Naive thymus-derived CD4-positive, alpha-beta T cell (primary cell): ENCODE results near the gene FOXL3. TPM values are rescaled to one million over a fixed set of nuclear protein-coding genes. Genes with fewer than 3 reads are reported as not detected.
"Not testable (repeated sequence)": the region's sequence is repeated elsewhere in the genome, so short reads cannot be mapped to it uniquely, and the experiment has no call there.

Experiments
- ATAC-seq: fragments of 150-1000 bp; cut with Tn5 transposase; 2 replicates; pipeline ENCODE4 v1.10.0; 2021; ENCODE audit warnings: mild to moderate bottlenecking, moderate library complexity
- CTCF ChIA-PET: fragments of 350-600 bp; sonication (Branson Sonifier 250); formaldehyde crosslinking; loops from one replicate; lab custom pipeline; 2021; ENCODE audit warnings: antibody characterized with exemption; lab: Charles Lee
- POLR2A ChIA-PET: fragments of 350-600 bp; sonication (Branson Sonifier 250); formaldehyde crosslinking; loops from one replicate; lab custom pipeline; 2021; ENCODE audit warnings: antibody characterized with exemption, inconsistent platforms; lab: Charles Lee
- DNase-seq, 9 donors: peaks; one replicate each; pipeline versions ENCODE4 v3.0.0 to v3.0.0-alpha.2; 2020 to 2022; ENCODE audit warnings: mixed read lengths in 1 of 9
- H3K27ac ChIP-seq: one replicate; pipeline ENCODE4 v1.7.0; 2013; ENCODE audit warnings: mild to moderate bottlenecking, low read depth, low read length, moderate library complexity
- H3K27me3 ChIP-seq, 2 donors: one replicate each; pipeline ENCODE4 v1.7.0; 2013; ENCODE audit warnings: low read length in 2 of 2, mild to moderate bottlenecking in 2 of 2, moderate library complexity in 2 of 2; ENCODE audit not compliant: control insufficient read depth in 2 of 2, insufficient read depth in 2 of 2
- H3K36me3 ChIP-seq, 3 experiments: 1 replicate in 2 of 3; 2 replicates in 1 of 3; pipeline ENCODE4 v1.7.0; 2013; ENCODE audit warnings: low read length in 3 of 3, mild to moderate bottlenecking in 3 of 3, moderate library complexity in 1 of 3; ENCODE audit not compliant: insufficient read depth in 3 of 3, control insufficient read depth in 2 of 3
- H3K4me1 ChIP-seq, 2 donors: one replicate each; pipeline ENCODE4 v1.7.0; 2013; ENCODE audit warnings: low read length in 2 of 2, mild to moderate bottlenecking in 2 of 2, moderate library complexity in 1 of 2; ENCODE audit not compliant: control insufficient read depth in 2 of 2, insufficient read depth in 2 of 2
- H3K4me3 ChIP-seq: 2 replicates; pipeline ENCODE4 v1.7.0; 2013; ENCODE audit warnings: mild to moderate bottlenecking, low read length
- H3K9me3 ChIP-seq, 3 experiments: 1 replicate in 2 of 3; 2 replicates in 1 of 3; pipeline ENCODE4 v1.7.0; 2013; ENCODE audit warnings: low read length in 3 of 3; ENCODE audit not compliant: control insufficient read depth in 2 of 3
- H3K27ac Mint-ChIP-seq, 9 donors: one replicate each; pipeline ENCODE4 v1.8.0; 2020 to 2022; ENCODE audit warnings: mixed read lengths in 9 of 9, mild to moderate bottlenecking in 8 of 9, moderate library complexity in 5 of 9, inconsistent platforms in 2 of 9
- H3K27me3 Mint-ChIP-seq, 5 donors: one replicate each; pipeline ENCODE4 v1.8.0; 2021 to 2022; ENCODE audit warnings: mixed read lengths in 5 of 5, mild to moderate bottlenecking in 1 of 5
- H3K36me3 Mint-ChIP-seq, 5 donors: one replicate each; pipeline ENCODE4 v1.8.0; 2020 to 2022; ENCODE audit warnings: mixed read lengths in 5 of 5, mild to moderate bottlenecking in 3 of 5, inconsistent platforms in 1 of 5
- H3K4me1 Mint-ChIP-seq, 7 donors: one replicate each; pipeline ENCODE4 v1.8.0; 2020 to 2022; ENCODE audit warnings: mixed read lengths in 7 of 7, mild to moderate bottlenecking in 3 of 7, inconsistent platforms in 1 of 7
- H3K4me3 Mint-ChIP-seq, 10 donors: one replicate each; pipeline ENCODE4 v1.8.0; 2020 to 2022; ENCODE audit warnings: mild to moderate bottlenecking in 10 of 10, mixed read lengths in 10 of 10, moderate library complexity in 6 of 10, inconsistent platforms in 2 of 10
- H3K9me3 Mint-ChIP-seq, 11 donors: one replicate each; pipeline ENCODE4 v1.8.0; 2020 to 2022; ENCODE audit warnings: mixed read lengths in 11 of 11, mild to moderate bottlenecking in 4 of 11, inconsistent platforms in 1 of 11, moderate library complexity in 1 of 11
- intact Hi-C, 2 donors: fragments of 100-400 bp; cut with micrococcal nuclease; formaldehyde crosslinking; loops; one replicate each; pipeline ENCODE4 v1.15.1; 2023
- polyA plus RNA-seq, 2 donors: library from polyadenylated mRNA; unstranded; fragments of 300-500 nt; fragmentation: Illumina TruSeq; gene quantifications; one replicate each; pipeline ENCODE4 v1.2.3, GENCODE V29; 2021
- total RNA-seq, 6 experiments: library from RNA in 5 of 6; stranded (reverse) in 5 of 6; gene quantifications; 1 replicate in 5 of 6; 2 replicates in 1 of 6; pipeline ENCODE4 v1.2.3 and lab custom pipeline; 2021 to 2026

The FOXL3 gene
- total and polyA plus RNA-seq, 7 experiments from 2014 or later, result not detected

DNA sequence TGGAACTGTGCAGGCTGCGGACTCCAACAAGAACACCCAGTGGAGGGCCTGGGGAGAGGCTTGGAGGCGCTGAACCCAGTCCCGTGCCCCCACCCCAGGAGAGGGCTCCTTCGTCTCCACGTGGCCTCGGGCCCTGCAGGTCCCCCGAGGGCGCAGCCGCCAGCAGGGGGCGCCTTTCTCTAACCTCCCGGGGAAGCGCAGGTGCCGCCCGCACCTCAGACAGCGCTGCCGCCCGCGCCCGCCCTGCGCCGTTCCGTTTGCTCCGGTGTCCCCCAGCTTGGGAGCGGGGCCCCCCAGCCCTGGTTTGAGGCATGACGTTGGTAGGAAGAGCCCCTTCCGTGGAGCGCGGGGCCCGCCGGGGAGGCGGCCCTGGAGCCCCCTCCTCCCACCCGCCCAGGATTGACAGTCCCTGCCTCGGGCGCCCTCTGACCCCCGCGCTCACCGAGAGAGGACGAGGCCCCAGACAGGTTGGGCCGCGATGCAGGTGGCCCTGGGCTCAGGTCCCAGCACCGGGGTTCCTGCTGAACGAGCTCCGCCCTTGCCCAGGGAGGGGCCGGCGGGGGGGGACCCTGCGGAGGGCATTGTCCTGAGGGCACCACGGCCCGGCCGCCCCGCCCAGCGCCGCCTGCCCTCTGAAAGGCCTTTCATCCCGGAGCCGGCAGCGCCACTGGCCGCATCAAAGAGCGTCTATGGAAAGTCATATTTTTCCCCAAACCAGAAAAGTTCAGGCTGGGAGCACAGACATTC lies 42.8 kb downstream of the FOXL3 start:
- H3K27me3 Mint-ChIP-seq, result peaks cover 0 to 7% (median 0%) of the 10 kb centered on the region in 5 donors
- no peaks in the 10 kb centered on the region for H3K36me3 ChIP-seq
- H3K36me3 Mint-ChIP-seq, result no peaks in the 10 kb centered on the region
- H3K9me3 ChIP-seq, result no peaks in the 10 kb centered on the region
- DNase-seq (peak; percentile 79 to 96 (median 89)), ATAC-seq (peak; percentile 96)
- H3K4me3 ChIP-seq, result peak overlapping the region; percentile 55
- H3K4me1 ChIP-seq, result no peaks in the 10 kb centered on the region
- CTCF ChIA-PET, result interaction anchor here (0.6 to 1.7 kb wide), 9 partner anchors 11 to 1004 kb away, joined by 3 to 8 read pairs (median 4); no protein-coding TSS in a partner anchor
- H3K9me3 Mint-ChIP-seq, result peaks cover 0 to 16% (median 0%) of the 10 kb centered on the region in 11 donors
- peak overlapping the region in 4 of 10 donors; percentile 35 to 64 (median 46) for H3K4me3 Mint-ChIP-seq
- intact Hi-C loops, result loop anchor here (1.0 to 10.0 kb wide), 9 partner anchors 30 to 441 kb away; partner anchors contain the start of gene PDGFA (in 2 of the 2)
- POLR2A ChIA-PET, result interaction anchor here (1.0 to 1.3 kb wide), 2 partner anchors 19 to 27 kb away, joined by 3 to 5 read pairs; no protein-coding TSS in a partner anchor
- peak overlapping the region; percentile 12 for H3K27ac ChIP-seq
- H3K27me3 ChIP-seq, result no peaks in the 10 kb centered on the region
- peaks cover 3 to 23% (median 17%) of the 10 kb centered on the region in 7 donors for H3K4me1 Mint-ChIP-seq
- no peak overlapping the region for H3K27ac Mint-ChIP-seq

GRCh38 chr7:333393-333764 lies 43.4 kb downstream of the FOXL3 start:
- DNase-seq (no peak), ATAC-seq (no peak)
- peaks cover 3 to 23% (median 17%) of the 10 kb centered on the region in 7 donors for H3K4me1 Mint-ChIP-seq
- H3K27ac Mint-ChIP-seq, result no peak overlapping the region
- Histone ChIP-seq H3K4me1 (no peaks in the 10 kb centered on the region), H3K27ac (no peak overlapping the region), H3K9me3 (no peaks in the 10 kb centered on the region), H3K4me3 (no peak overlapping the region), H3K36me3 (no peaks in the 10 kb centered on the region), H3K27me3 (no peaks in the 10 kb centered on the region)
- intact Hi-C loops, result loop anchor here (2.0 to 10.0 kb wide), 4 partner anchors 29 to 184 kb away; partner anchors contain the start of gene PDGFA (in 2 of the 2)
- peaks cover 0 to 16% (median 0%) of the 10 kb centered on the region in 11 donors for H3K9me3 Mint-ChIP-seq
- H3K4me3 Mint-ChIP-seq, result peak overlapping the region in 1 of 10 donors; percentile 64
- no peaks in the 10 kb centered on the region for H3K36me3 Mint-ChIP-seq
- POLR2A ChIA-PET, result interaction anchor here (1.0 to 1.3 kb wide), 2 partner anchors 18 to 27 kb away, joined by 3 to 5 read pairs; no protein-coding TSS in a partner anchor
- CTCF ChIA-PET, result interaction anchor here (0.6 to 1.7 kb wide), 8 partner anchors 12 to 1004 kb away, joined by 3 to 8 read pairs (median 4); no protein-coding TSS in a partner anchor
- peaks cover 0 to 7% (median 0%) of the 10 kb centered on the region in 5 donors for H3K27me3 Mint-ChIP-seq

- no peaks in the 10 kb centered on the region for H3K27me3 ChIP-seq
- no peak overlapping the region for H3K27ac ChIP-seq
- peak overlapping the region; percentile 1 to 65 (median 47) for H3K4me3 Mint-ChIP-seq
- no peaks in the 10 kb centered on the region for H3K9me3 ChIP-seq
- H3K4me1 ChIP-seq, result no peaks in the 10 kb centered on the region
- H3K9me3 Mint-ChIP-seq, result peaks cover 0 to 16% (median 0%) of the 10 kb centered on the region in 11 donors
- no peaks in the 10 kb centered on the region for H3K36me3 Mint-ChIP-seq
- DNase-seq, result no peak
- CTCF ChIA-PET, result no interaction called here
- H3K36me3 ChIP-seq, result no peaks in the 10 kb centered on the region
- H3K4me3 ChIP-seq, result no peak overlapping the region
- no peak for ATAC-seq
- POLR2A ChIA-PET, result no interaction called here
- peak overlapping the region in 5 of 9 donors; percentile 6 to 53 (median 34) for H3K27ac Mint-ChIP-seq
- H3K4me1 Mint-ChIP-seq, result peaks cover 3 to 23% (median 17%) of the 10 kb centered on the region in 7 donors
- H3K27me3 Mint-ChIP-seq, result peaks cover 0 to 7% (median 0%) of the 10 kb centered on the region in 5 donors
- intact Hi-C loops, result loop anchor here (5.0 to 10.0 kb wide), 4 partner anchors 48 to 183 kb away; partner anchors contain the start of gene PDGFA (in 2 of the 2)
These were observed 44.8 kb downstream of the FOXL3 start for GRCh38 chr7:334618-335357.

DNA sequence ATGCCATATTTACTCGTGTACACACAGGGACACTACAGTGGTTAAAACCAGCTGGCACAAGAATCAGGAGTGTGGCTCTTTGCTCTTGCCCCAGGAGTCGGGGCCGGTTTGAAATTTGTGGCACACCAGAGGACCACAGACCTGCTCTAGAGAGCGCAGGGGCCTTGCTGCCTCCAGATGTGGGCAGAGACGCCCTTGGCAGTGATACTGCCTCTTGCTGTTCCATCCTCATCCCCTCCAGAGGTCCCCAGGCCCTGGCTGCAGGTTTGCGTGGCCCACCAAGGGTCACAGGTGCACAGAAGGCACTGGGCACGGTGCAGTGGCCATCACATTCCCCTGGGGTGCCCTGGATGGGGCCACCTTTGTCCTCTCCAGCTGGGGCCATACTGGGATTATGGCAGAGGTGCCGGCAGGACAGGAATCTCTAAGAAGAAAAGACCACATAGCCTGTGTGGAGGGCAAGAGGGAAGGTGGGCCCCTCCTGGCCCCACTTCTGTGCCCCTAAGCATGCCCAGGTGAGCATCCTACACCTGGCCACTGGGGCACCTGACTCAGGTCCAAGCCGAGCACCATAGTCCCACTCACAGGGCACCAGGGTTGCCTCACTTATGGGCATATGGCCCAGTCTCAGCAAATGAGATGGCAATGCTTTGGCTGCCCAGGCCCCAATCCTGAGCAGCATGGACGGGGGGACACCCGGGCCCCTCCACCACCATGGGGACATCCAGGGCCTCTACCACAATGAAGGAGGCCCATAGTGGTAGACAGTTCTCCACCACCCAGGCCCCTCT lies 45.6 kb downstream of the FOXL3 start:
- H3K4me3 Mint-ChIP-seq, result peak overlapping the region in 4 of 10 donors; percentile 45 to 65 (median 52)
- peaks cover 3 to 23% (median 17%) of the 10 kb centered on the region in 7 donors for H3K4me1 Mint-ChIP-seq
- no peaks in the 10 kb centered on the region for H3K27me3 ChIP-seq
- H3K27ac ChIP-seq, result no peak overlapping the region
- H3K4me1 ChIP-seq, result no peaks in the 10 kb centered on the region
- H3K4me3 ChIP-seq, result no peak overlapping the region
- peak overlapping the region in 2 of 9 donors; percentile 6 to 34 for H3K27ac Mint-ChIP-seq
- ChIA-PET CTCF (no interaction called here), POLR2A (no interaction called here)
- no peaks in the 10 kb centered on the region for H3K9me3 ChIP-seq
- intact Hi-C loops, result loop anchor here (5.0 to 10.0 kb wide), 2 partner anchors 47 to 179 kb away; partner anchors contain the start of gene PDGFA (in 1 of the 2)
- H3K9me3 Mint-ChIP-seq, result peaks cover 0 to 16% (median 0%) of the 10 kb centered on the region in 11 donors
- H3K36me3 Mint-ChIP-seq, result no peaks in the 10 kb centered on the region
- peaks cover 0 to 7% (median 0%) of the 10 kb centered on the region in 5 donors for H3K27me3 Mint-ChIP-seq
- ATAC-seq (no peak), DNase-seq (no peak)
- H3K36me3 ChIP-seq, result no peaks in the 10 kb centered on the region

GRCh38 chr7:336149-336533 lies 46.2 kb downstream of the FOXL3 start:
- ATAC-seq, H3K36me3 Mint-ChIP-seq, H3K36me3 ChIP-seq, H3K4me3 ChIP-seq, H3K27ac Mint-ChIP-seq, H3K27me3 Mint-ChIP-seq, H3K27me3 ChIP-seq, H3K27ac ChIP-seq, DNase-seq, H3K9me3 ChIP-seq, H3K4me3 Mint-ChIP-seq, POLR2A ChIA-PET, H3K4me1 ChIP-seq, CTCF ChIA-PET: not testable (repeated sequence)
- intact Hi-C loops, result loop anchor here (5.0 to 10.0 kb wide), 2 partner anchors 46 to 179 kb away; partner anchors contain the start of gene PDGFA (in 1 of the 2)
- peaks cover 3 to 23% (median 17%) of the 10 kb centered on the region in 7 donors for H3K4me1 Mint-ChIP-seq
- H3K9me3 Mint-ChIP-seq, result peaks cover 0 to 16% (median 0%) of the 10 kb centered on the region in 11 donors
